K562 (cell line): ENCODE results near the gene CLEC1A. TPM values are rescaled to one million over a fixed set of nuclear protein-coding genes. Genes with fewer than 3 reads are reported as not detected.

Source experiments
- ATAC-seq: fragments of 200-7000 bp; cut with Tn5 transposase; 3 replicates; pipeline ENCODE4 v1.9.1; 2020; ENCODE audit warnings: moderate library complexity
- BruUV-seq: library from RNA; stranded (reverse); fragments of 400-500 nt; replicated peaks from 2 replicates; lab custom pipeline; 2021; lab: Mats Ljungman, UMichigan
- CTCF ChIA-PET: fragments of 300-600 bp; formaldehyde crosslinking; extraction: SDS; loops from one replicate; lab custom pipeline; 2021; ENCODE audit warnings: low intra/inter-chr PET ratio; lab: Yijun Ruan, JAX
- POLR2A ChIA-PET: fragments of 300-600, 350-650 bp; sonication (Branson Sonifier 250); formaldehyde crosslinking; extraction: SDS; loops from one replicate; lab custom pipeline; 2021; ENCODE audit warnings: antibody characterized with exemption, inconsistent platforms; lab: Yijun Ruan, JAX
- DNase-seq, 4 experiments: peaks; one replicate each; pipeline versions ENCODE4 v3.0.0 to v3.0.0-alpha.2; 2011 to 2018; ENCODE audit warnings: low spot score in 3 of 4, mixed read lengths in 3 of 4; ENCODE audit errors: extremely low read depth in 1 of 4
- FAIRE-seq: peaks from 2 replicates; lab custom pipeline; 2011; peaks lifted over from hg19 to GRCh38; lab: Jason Lieb, UNC
- H2AFZ ChIP-seq: 2 replicates; pipeline ENCODE4 v1.6.0; 2011; ENCODE audit warnings: low read depth, low read length, control low read depth, inconsistent platforms
- H3K27ac ChIP-seq: fragments of 200-600 bp; 3 replicates; pipeline ENCODE4 v1.8.0; 2011; ENCODE audit warnings: low read depth, mild to moderate bottlenecking, control low read depth, inconsistent platforms, low read length, moderate library complexity, mixed read lengths; ENCODE audit errors: extremely low read depth
- H3K27me3 ChIP-seq, 2 experiments: fragments of 300-600 bp in 1 of 2; 2 replicates in 1 of 2; 3 replicates in 1 of 2; pipeline versions ENCODE4 v1.6.0 to v1.8.0; 2011; ENCODE audit warnings: inconsistent platforms in 2 of 2, low read length in 2 of 2, mild to moderate bottlenecking in 1 of 2, mixed read lengths in 1 of 2, moderate library complexity in 1 of 2; ENCODE audit not compliant: control insufficient read depth in 2 of 2, insufficient read depth in 2 of 2
- H3K36me3 ChIP-seq: fragments of 300-600 bp; 3 replicates; pipeline ENCODE4 v1.8.0; 2011; ENCODE audit warnings: mild to moderate bottlenecking, low read length, inconsistent platforms; ENCODE audit not compliant: control insufficient read depth, insufficient read depth
- H3K4me1 ChIP-seq, 2 experiments: fragments of 200-600 bp in 1 of 2; replicated peaks in 1 of 2; 2 replicates in 1 of 2; 3 replicates in 1 of 2; pipeline versions ENCODE4 v1.5.1 to v1.8.0; 2011; ENCODE audit warnings: inconsistent platforms in 2 of 2, low read length in 2 of 2, mild to moderate bottlenecking in 1 of 2, mixed read lengths in 1 of 2, moderate library complexity in 1 of 2; ENCODE audit not compliant: control insufficient read depth in 2 of 2, insufficient read depth in 2 of 2
- H3K4me2 ChIP-seq: 2 replicates; pipeline ENCODE4 v1.6.1; 2011; ENCODE audit warnings: low read length, control low read depth, inconsistent platforms, mixed read lengths; ENCODE audit not compliant: insufficient read depth
- H3K4me3 ChIP-seq: fragments of 200-600 bp; sonication (generic), shearing (Covaris generic); 2 replicates; pipeline ENCODE4 v1.5.1; 2016; ENCODE audit warnings: control low read depth, inconsistent platforms
- H3K79me2 ChIP-seq: fragments of 200-600 bp; 3 replicates; pipeline ENCODE4 v1.8.0; 2011; ENCODE audit warnings: low read length, inconsistent platforms; ENCODE audit not compliant: control insufficient read depth, insufficient read depth
- H3K9ac ChIP-seq, 2 experiments: 2 replicates each; pipeline versions ENCODE4 v1.6.0 to v1.6.1; 2011; ENCODE audit warnings: low read depth in 2 of 2, low read length in 2 of 2, control low read depth in 1 of 2, inconsistent platforms in 1 of 2, mild to moderate bottlenecking in 1 of 2, mixed read lengths in 1 of 2; ENCODE audit not compliant: insufficient read depth in 1 of 2
- H3K9me1 ChIP-seq: one replicate; pipeline ENCODE4 v1.6.0; 2011; ENCODE audit warnings: inconsistent platforms, mild to moderate bottlenecking, low read length, moderate library complexity; ENCODE audit not compliant: control insufficient read depth, insufficient read depth
- H3K9me3 ChIP-seq: replicated peaks from 2 replicates; pipeline ENCODE4 v1.5.1; 2011; ENCODE audit warnings: low read depth, low read length, inconsistent platforms; ENCODE audit not compliant: control insufficient read depth, insufficient read depth
- H4K20me1 ChIP-seq: replicated peaks from 2 replicates; pipeline ENCODE4 v1.6.1; 2011; ENCODE audit warnings: low read length, inconsistent platforms, mixed read lengths; ENCODE audit not compliant: control insufficient read depth, insufficient read depth
- BACH1 ChIP-seq: fragments of 200-800 bp; sonication (Bioruptor generic); IDR thresholded peaks from 2 replicates; pipeline ENCODE4 v1.6.1; 2016; ENCODE audit warnings: missing genetic modification characterization, missing compliant biosample characterization
- FOXJ2 ChIP-seq: fragments of 200-800 bp; sonication (Bioruptor generic); IDR thresholded peaks from 2 replicates; pipeline ENCODE4 v1.6.1; 2016; ENCODE audit warnings: missing genetic modification characterization, missing compliant biosample characterization
- PHF8 ChIP-seq: fragments of 200-600 bp; sonication (generic); IDR thresholded peaks from 2 replicates; pipeline ENCODE4 v1.6.1; 2012; ENCODE audit warnings: mixed run types, mild to moderate bottlenecking, inconsistent platforms, low read length, moderate library complexity, borderline replicate concordance
- SMARCC2 ChIP-seq: fragments of 450-650 bp; IDR thresholded peaks from 2 replicates; pipeline ENCODE4 v1.6.1; 2017; ENCODE audit warnings: antibody characterized with exemption, moderate library complexity, mild to moderate bottlenecking, low read depth
- TBL1XR1 ChIP-seq, 2 experiments: IDR thresholded peaks; 2 replicates each; pipeline ENCODE4 v1.6.1; 2012; ENCODE audit warnings: improper control_type of control experiment in 2 of 2, low read length in 2 of 2, mild to moderate bottlenecking in 1 of 2
- TCF7 ChIP-seq: sonication (generic); IDR thresholded peaks from 2 replicates; pipeline ENCODE4 v1.6.1; 2016; ENCODE audit warnings: antibody characterized with exemption, borderline replicate concordance
- YBX1 ChIP-seq: fragments of 450-650 bp; IDR thresholded peaks from 2 replicates; pipeline ENCODE4 v1.7.1; 2016; ENCODE audit warnings: mild to moderate bottlenecking
- ZNF23 ChIP-seq: fragments of 250-450 bp; sonication (Bioruptor Pico); IDR thresholded peaks from 2 replicates; pipeline ENCODE4 v1.4.0; 2020; ENCODE audit warnings: mild to moderate bottlenecking
- ZNF57 ChIP-seq: fragments of 450-650 bp; formaldehyde crosslinking; IDR thresholded peaks from 2 replicates; pipeline ENCODE4 v1.4.0; 2020; ENCODE audit warnings: mild to moderate bottlenecking, moderate library complexity
- ZNF780A ChIP-seq: fragments of 250-450 bp; sonication (Bioruptor Pico); IDR thresholded peaks from 2 replicates; pipeline ENCODE4 v1.5.0; 2021; ENCODE audit warnings: mild to moderate bottlenecking
- in situ Hi-C: fragments of 300-500 bp; cut with MboI; formaldehyde crosslinking; loops from 4 replicates; pipeline ENCODE4 v1.15.0; 2018; ENCODE audit warnings: inconsistent platforms, mixed read lengths
- intact Hi-C: fragments of 100-400 bp; cut with micrococcal nuclease; formaldehyde crosslinking; loops from 2 replicates; pipeline ENCODE4 v1.14.2; 2022
- polyA plus RNA-seq, 8 experiments: library from polyadenylated mRNA; depleted of rRNA in 4 of 8; stranded (reverse) in 5 of 8; unstranded in 3 of 8; fragments of >200 nt; fragmentation: Nextera tagmentation in 2 of 8; fragmentation: Illumina TruSeq in 1 of 8; extraction: Ambion mirVana in 2 of 8; extraction: Trizol in 1 of 8; gene quantifications; 2 replicates each; pipeline versions ENCODE4 v1.2.1 to v1.2.3, GENCODE V29; 2011 to 2014; ENCODE audit warnings: inconsistent platforms in 1 of 8, missing spikeins in 1 of 8
- total RNA-seq, 7 experiments: library from RNA; depleted of rRNA in 6 of 7; stranded (reverse); fragments of >200 nt in 6 of 7; fragmentation: Illumina TruSeq in 2 of 7; extraction: Trizol in 2 of 7; gene quantifications; 2 replicates each; pipeline versions ENCODE4 v1.2.1 to v1.2.3, GENCODE V29; 2011 to 2021; ENCODE audit warnings: low replicate concordance in 1 of 7
- TF ChIP-seq, protein P1 (sequence below): sonication (generic); formaldehyde crosslinking; IDR thresholded peaks from 2 replicates; pipeline ENCODE4 v1.8.1; 2023; ENCODE audit warnings: missing genetic modification reagents, mild to moderate bottlenecking, borderline replicate concordance
- TF ChIP-seq, protein P2 (sequence below): sonication (generic); formaldehyde crosslinking; IDR thresholded peaks from 2 replicates; pipeline ENCODE4 v1.9.0; 2022; ENCODE audit warnings: mild to moderate bottlenecking, missing genetic modification reagents
- TF ChIP-seq, protein P3 (sequence below): fragments of 250-450 bp; sonication (Bioruptor Pico); IDR thresholded peaks from 2 replicates; pipeline ENCODE4 v1.4.0; 2020; ENCODE audit warnings: borderline replicate concordance
- TF ChIP-seq, protein P4 (sequence below): IDR thresholded peaks from 3 replicates; pipeline ENCODE4 v1.6.1; 2011; ENCODE audit warnings: borderline replicate concordance, mild to moderate bottlenecking, moderate library complexity; ENCODE audit not compliant: insufficient read length; ENCODE audit errors: extremely low read depth

The CLEC1A gene
- total and polyA plus RNA-seq, 9 of the 15 experiments (the other 6 are each of a cell fraction or from before 2014, with no cell fraction given) = 0.04 TPM; not detected in 8

DNA sequence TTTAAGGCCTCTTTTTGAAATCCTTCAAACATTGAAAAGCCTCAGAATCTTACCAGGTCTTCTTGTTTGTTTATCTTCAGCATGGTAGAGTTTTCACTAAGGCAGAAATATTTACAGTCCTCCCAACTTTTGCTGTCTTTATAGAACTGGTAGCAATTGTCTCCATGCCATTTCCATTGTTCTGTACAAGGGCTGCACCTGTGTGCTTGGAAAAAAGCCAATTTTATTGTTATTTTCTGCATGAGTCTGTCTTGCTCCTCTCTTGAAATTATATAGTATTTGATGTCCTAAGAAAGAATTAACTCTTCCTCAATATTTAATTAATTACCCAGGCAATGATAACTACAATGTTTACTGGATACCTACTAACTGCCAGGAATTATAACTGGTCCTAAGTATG lies 23.3 kb downstream of the CLEC1A start:
- no peaks in the 10 kb centered on the region for H3K9me1 ChIP-seq
- no peak overlapping the region for H3K4me3 ChIP-seq
- no peaks in the 10 kb centered on the region; a peak in 1 of 5 replicates for H3K27me3 ChIP-seq
- intact Hi-C loops (no loop called here), in situ Hi-C loops (no loop called here)
- no peaks in the 10 kb centered on the region for H3K36me3 ChIP-seq
- H3K27ac ChIP-seq = no peak overlapping the region
- BruUV-seq = no TSS peak
- H3K4me2 ChIP-seq = no peak overlapping the region
- no peaks in the 10 kb centered on the region for H3K4me1 ChIP-seq
- no peaks in the 10 kb centered on the region for H4K20me1 ChIP-seq
- no peaks in the 10 kb centered on the region for H3K9me3 ChIP-seq
- CTCF ChIA-PET = no interaction called here
- H3K9ac ChIP-seq = no peak overlapping the region
- POLR2A ChIA-PET = no interaction called here
- no peak for ATAC-seq
- H2AFZ ChIP-seq = no peak overlapping the region
- no peak for DNase-seq
- no peaks in the 10 kb centered on the region for H3K79me2 ChIP-seq
- no peak for FAIRE-seq
- TF ChIP-seq, protein P1, sequence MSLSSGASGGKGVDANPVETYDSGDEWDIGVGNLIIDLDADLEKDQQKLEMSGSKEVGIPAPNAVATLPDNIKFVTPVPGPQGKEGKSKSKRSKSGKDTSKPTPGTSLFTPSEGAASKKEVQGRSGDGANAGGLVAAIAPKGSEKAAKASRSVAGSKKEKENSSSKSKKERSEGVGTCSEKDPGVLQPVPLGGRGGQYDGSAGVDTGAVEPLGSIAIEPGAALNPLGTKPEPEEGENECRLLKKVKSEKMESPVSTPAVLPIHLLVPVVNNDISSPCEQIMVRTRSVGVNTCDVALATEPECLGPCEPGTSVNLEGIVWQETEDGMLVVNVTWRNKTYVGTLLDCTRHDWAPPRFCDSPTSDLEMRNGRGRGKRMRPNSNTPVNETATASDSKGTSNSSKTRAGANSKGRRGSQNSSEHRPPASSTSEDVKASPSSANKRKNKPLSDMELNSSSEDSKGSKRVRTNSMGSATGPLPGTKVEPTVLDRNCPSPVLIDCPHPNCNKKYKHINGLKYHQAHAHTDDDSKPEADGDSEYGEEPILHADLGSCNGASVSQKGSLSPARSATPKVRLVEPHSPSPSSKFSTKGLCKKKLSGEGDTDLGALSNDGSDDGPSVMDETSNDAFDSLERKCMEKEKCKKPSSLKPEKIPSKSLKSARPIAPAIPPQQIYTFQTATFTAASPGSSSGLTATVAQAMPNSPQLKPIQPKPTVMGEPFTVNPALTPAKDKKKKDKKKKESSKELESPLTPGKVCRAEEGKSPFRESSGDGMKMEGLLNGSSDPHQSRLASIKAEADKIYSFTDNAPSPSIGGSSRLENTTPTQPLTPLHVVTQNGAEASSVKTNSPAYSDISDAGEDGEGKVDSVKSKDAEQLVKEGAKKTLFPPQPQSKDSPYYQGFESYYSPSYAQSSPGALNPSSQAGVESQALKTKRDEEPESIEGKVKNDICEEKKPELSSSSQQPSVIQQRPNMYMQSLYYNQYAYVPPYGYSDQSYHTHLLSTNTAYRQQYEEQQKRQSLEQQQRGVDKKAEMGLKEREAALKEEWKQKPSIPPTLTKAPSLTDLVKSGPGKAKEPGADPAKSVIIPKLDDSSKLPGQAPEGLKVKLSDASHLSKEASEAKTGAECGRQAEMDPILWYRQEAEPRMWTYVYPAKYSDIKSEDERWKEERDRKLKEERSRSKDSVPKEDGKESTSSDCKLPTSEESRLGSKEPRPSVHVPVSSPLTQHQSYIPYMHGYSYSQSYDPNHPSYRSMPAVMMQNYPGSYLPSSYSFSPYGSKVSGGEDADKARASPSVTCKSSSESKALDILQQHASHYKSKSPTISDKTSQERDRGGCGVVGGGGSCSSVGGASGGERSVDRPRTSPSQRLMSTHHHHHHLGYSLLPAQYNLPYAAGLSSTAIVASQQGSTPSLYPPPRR (CRISPR knock-in tag) = no peak
- TF ChIP-seq ZNF780A (CRISPR knock-in tag) (no peak), SMARCC2 (no peak), ZNF23 (CRISPR knock-in tag) (no peak), TBL1XR1 (IDR thresholded peaks at IDR 0.05; ENCODE audit: low read length in 2 of 2) (no peak), PHF8 (no peak), ZNF57 (CRISPR knock-in tag) (no peak), YBX1 (no peak), FOXJ2 (tag) (no peak), TCF7 (no peak), BACH1 (no peak)
- TF ChIP-seq, protein P2, sequence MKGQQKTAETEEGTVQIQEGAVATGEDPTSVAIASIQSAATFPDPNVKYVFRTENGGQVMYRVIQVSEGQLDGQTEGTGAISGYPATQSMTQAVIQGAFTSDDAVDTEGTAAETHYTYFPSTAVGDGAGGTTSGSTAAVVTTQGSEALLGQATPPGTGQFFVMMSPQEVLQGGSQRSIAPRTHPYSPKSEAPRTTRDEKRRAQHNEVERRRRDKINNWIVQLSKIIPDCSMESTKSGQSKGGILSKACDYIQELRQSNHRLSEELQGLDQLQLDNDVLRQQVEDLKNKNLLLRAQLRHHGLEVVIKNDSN (CRISPR knock-in tag) = no peak
- TF ChIP-seq, protein P3, sequence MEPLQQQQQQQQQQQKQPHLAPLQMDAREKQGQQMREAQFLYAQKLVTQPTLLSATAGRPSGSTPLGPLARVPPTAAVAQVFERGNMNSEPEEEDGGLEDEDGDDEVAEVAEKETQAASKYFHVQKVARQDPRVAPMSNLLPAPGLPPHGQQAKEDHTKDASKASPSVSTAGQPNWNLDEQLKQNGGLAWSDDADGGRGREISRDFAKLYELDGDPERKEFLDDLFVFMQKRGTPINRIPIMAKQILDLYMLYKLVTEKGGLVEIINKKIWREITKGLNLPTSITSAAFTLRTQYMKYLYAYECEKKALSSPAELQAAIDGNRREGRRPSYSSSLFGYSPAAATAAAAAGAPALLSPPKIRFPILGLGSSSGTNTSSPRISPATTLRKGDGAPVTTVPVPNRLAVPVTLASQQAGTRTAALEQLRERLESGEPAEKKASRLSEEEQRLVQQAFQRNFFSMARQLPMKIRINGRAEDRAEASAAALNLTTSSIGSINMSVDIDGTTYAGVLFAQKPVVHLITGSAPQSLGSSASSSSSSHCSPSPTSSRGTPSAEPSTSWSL (CRISPR knock-in tag) = no peak
- TF ChIP-seq, protein P4, sequence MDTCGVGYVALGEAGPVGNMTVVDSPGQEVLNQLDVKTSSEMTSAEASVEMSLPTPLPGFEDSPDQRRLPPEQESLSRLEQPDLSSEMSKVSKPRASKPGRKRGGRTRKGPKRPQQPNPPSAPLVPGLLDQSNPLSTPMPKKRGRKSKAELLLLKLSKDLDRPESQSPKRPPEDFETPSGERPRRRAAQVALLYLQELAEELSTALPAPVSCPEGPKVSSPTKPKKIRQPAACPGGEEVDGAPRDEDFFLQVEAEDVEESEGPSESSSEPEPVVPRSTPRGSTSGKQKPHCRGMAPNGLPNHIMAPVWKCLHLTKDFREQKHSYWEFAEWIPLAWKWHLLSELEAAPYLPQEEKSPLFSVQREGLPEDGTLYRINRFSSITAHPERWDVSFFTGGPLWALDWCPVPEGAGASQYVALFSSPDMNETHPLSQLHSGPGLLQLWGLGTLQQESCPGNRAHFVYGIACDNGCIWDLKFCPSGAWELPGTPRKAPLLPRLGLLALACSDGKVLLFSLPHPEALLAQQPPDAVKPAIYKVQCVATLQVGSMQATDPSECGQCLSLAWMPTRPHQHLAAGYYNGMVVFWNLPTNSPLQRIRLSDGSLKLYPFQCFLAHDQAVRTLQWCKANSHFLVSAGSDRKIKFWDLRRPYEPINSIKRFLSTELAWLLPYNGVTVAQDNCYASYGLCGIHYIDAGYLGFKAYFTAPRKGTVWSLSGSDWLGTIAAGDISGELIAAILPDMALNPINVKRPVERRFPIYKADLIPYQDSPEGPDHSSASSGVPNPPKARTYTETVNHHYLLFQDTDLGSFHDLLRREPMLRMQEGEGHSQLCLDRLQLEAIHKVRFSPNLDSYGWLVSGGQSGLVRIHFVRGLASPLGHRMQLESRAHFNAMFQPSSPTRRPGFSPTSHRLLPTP = no peak
